ENCODE data around the gene IL12A.

The IL12A gene

DNA sequence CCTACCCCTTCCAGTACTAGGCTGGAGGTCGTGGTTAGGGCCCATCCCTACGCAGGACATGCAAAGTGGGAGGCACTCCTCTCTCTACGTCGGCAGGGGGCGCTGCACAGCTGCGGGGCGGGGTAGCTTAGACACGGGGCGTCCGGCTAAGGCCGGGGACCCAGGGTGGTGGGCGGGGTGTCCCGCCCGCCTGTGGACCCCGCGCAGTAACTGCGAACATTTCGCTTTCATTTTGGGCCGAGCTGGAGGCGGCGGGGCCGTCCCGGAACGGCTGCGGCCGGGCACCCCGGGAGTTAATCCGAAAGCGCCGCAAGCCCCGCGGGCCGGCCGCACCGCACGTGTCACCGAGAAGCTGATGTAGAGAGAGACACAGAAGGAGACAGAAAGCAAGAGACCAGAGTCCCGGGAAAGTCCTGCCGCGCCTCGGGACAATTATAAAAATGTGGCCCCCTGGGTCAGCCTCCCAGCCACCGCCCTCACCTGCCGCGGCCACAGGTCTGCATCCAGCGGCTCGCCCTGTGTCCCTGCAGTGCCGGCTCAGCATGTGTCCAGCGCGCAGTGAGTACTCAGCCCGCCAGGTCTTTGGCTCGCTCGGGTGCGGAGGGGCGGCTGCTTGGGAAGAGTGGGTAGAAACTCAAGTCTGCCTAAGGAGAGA, at the start of gene IL12A:
Gene IL12A (plus strand): TSS at position 219 of the 655 bp plus-strand sequence.
- ChIA-PET CTCF (interaction anchor here (0.6 to 1.7 kb wide), 12 partner anchors 17 to 628 kb away, joined by 3 to 10 read pairs (median 3); no protein-coding TSS in a partner anchor), POLR2A (ENCODE audit: low non-redundant PET) (no interaction called here)
- TF ChIP-seq CTCF (conservative IDR thresholded peaks at IDR 0.05; ENCODE audit: low read depth) = peak; percentile 93
- H3K27ac ChIP-seq = peak within 1 kb of the TSS; percentile 7; the same call in 1 of the 2 replicates
- peak; percentile 56 for DNase-seq (ENCODE audit: low spot score)

DNA sequence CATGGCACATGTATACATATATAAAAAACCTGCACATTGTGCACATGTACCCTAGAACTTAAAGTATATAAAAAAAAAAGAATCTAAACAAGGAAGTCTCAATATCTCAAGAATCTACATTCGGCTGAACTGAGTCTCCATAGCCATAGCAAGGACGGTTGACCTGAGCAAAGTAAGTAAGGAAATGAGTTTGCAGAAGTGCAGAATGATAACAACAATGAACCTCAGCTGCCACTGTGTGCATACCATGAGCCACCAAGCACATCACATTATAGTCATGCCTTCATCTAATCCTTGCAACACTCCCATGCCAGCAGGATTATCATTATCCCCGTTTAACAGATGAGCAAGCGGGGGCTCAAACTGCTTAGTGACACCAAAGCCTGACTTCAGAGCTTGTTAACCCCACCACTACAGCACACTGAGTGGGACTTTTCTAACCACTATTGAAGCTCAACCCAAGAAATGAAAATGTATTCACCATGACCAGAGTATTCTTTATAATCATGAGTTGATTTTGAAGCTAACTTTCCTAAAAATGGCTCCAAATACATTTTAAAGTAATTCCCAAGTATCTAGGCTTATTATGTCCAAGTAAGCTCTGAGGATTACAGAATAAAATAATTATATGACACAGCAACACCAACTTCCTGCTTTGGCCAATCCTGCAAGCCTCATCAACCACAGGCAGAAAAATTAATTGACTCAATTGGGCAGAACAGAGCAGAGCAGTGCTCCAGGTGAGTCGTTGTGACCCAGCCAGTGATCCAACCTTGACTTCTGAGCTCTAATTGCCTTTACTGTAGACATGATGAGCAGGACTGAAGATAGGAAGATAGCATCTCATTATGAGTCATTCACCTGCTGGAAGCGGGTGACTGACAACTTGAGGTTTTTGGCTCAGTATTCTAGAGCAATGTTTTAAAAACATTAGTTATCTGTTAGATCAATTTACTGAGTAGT, 47.3 kb upstream of the IL12A start:
- CTCF ChIA-PET = no interaction called here
- POLR2A ChIA-PET (ENCODE audit: low non-redundant PET) = no interaction called here
- TF ChIP-seq CTCF (conservative IDR thresholded peaks at IDR 0.05; ENCODE audit: low read depth) = no peak

DNA sequence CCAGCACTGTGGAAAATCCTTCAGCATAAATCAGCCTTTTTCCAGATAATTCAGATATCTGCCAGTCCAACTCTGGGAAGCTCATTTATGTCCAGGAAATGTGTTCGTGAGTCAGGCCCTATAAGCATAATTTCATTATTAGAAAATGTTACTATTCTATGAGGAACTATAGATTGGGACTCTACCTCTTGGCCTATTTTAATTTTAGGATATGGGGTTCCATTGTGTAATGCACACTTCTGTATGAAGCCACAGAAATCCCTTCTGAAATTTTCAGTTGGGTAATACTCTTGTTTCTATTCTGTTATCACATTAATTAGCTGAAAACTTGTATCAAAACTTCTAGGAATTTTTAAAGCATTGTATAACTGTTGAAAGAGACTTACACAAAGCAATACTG, 43.9 kb upstream of the IL12A start:
- CTCF ChIA-PET = interaction anchor here (1.0 kb wide), 1 partner anchor 16 kb away, joined by 3 read pairs; no protein-coding TSS in a partner anchor
- no peak for DNase-seq (ENCODE audit: low spot score)

More for the DNA sequence above, 47.3 kb upstream of the IL12A start:
- peak; percentile 38 for DNase-seq (ENCODE audit: low spot score)
- no peak overlapping the region for H3K27ac ChIP-seq

DNA sequence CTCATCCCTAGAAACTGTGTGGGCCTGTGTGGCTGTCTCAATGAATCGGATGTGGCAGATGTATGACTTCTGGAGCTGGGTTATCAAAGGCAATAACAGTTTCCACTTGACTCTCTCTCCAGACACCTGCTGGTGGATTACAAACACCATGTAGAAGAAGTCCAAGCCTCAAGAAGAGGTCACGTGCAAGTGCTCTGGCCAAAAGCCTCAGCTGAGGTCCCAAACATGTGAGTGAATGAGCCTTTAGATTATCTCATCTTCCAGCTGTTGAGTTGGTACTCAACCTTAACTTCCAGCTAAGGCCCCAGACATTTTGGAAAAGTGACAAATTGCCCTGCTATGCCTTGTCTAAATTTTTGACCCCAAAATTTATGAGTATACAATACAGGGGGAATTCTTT, 42.7 kb upstream of the IL12A start:
- DNase-seq (ENCODE audit: low spot score) = no peak
- ChIA-PET CTCF (interaction anchor here (0.6 kb wide), 2 partner anchors 60 to 529 kb away, joined by 3 to 6 read pairs; no protein-coding TSS in a partner anchor), POLR2A (ENCODE audit: low non-redundant PET) (no interaction called here)
- no peak overlapping the region for H3K27ac ChIP-seq
- TF ChIP-seq CTCF (conservative IDR thresholded peaks at IDR 0.05; ENCODE audit: low read depth) = no peak

More for the DNA sequence above, 43.9 kb upstream of the IL12A start:
- POLR2A ChIA-PET (ENCODE audit: low non-redundant PET) = no interaction called here
- no peak for TF ChIP-seq CTCF (conservative IDR thresholded peaks at IDR 0.05; ENCODE audit: low read depth)
- H3K27ac ChIP-seq = no peak overlapping the region

DNA sequence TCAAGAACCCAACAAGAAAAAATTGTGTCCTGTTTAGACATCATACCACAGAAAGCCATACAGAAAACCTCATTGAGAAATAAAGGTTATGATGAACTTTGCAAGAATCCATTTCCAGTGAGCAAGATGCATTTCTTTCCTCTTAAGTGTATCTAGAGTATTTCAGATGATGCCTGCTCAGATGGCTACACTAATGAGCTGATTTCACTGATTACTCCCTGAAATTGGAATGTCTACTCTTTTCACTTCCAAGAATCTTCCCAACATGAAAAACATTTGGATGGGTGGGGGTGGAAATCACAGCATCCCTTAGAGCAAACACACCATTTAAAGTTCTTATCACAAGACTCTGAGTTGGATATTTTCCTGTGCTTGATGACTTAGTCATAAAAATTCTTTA, 41.4 kb upstream of the IL12A start:
- CTCF ChIA-PET = no interaction called here
- TF ChIP-seq CTCF (conservative IDR thresholded peaks at IDR 0.05; ENCODE audit: low read depth) = no peak
- H3K27ac ChIP-seq = no peak overlapping the region
- POLR2A ChIA-PET (ENCODE audit: low non-redundant PET) = no interaction called here
- no peak for DNase-seq (ENCODE audit: low spot score)

GRCh38 chr3:159948429-159949144, 40.0 kb upstream of the IL12A start:
- no peak for TF ChIP-seq CTCF (conservative IDR thresholded peaks at IDR 0.05; ENCODE audit: low read depth)
- H3K27ac ChIP-seq = no peak overlapping the region
- CTCF ChIA-PET = no interaction called here
- POLR2A ChIA-PET (ENCODE audit: low non-redundant PET) = no interaction called here
- DNase-seq (ENCODE audit: low spot score) = no peak
